ENCODE results near the gene RNPS1. TPM values are rescaled to one million over a fixed set of nuclear protein-coding genes. Genes with fewer than 3 reads are reported as not detected.

The RNPS1 gene
- total and polyA plus RNA-seq, 9 of the 15 experiments (the other 6 are each of a cell fraction or from before 2014, with no cell fraction given), result 44.9 to 338 (median 202) TPM

- TF ChIP-seq ARID4B (CRISPR knock-in tag; IDR thresholded peaks at IDR 0.05) (peak; percentile 77), ZNF764 (CRISPR knock-in tag; IDR thresholded peaks at IDR 0.05; ENCODE audit: low read depth) (no peak), HBP1 (CRISPR knock-in tag; IDR thresholded peaks at IDR 0.05) (no peak), NRF1 (conservative IDR thresholded peaks at IDR 0.05 in 1 of 2, IDR thresholded peaks at IDR 0.05 in 1 of 2) (peak; percentile 78 to 81), PHB2 (IDR thresholded peaks at IDR 0.05; ENCODE audit: low read depth) (no peak), RFX5 (IDR thresholded peaks at IDR 0.05; ENCODE audit: low read depth, low read length) (no peak), SUPT5H (IDR thresholded peaks at IDR 0.05) (peak; percentile 93), NCOA2 (IDR thresholded peaks at IDR 0.05; ENCODE audit: partially characterized antibody in 2 of 2) (no peak), MLX (CRISPR knock-in tag; conservative IDR thresholded peaks at IDR 0.05) (no peak), RBM34 (IDR thresholded peaks at IDR 0.05; ENCODE audit: borderline replicate concordance, insufficient read depth, low read length) (no peak), HDAC8 (tag; IDR thresholded peaks at IDR 0.05) (no peak), BRF2 (IDR thresholded peaks at IDR 0.05; ENCODE audit: borderline replicate concordance, insufficient read depth, insufficient read length) (no peak), PRMT5 (CRISPR knock-in tag; IDR thresholded peaks at IDR 0.05) (no peak), ZNF217 (CRISPR knock-in tag; IDR thresholded peaks at IDR 0.05) (no peak), STAT5A (IDR thresholded peaks at IDR 0.05; ENCODE audit: borderline replicate concordance, low read length) (no peak), HLTF (IDR thresholded peaks at IDR 0.05) (no peak), ZNF134 (CRISPR knock-in tag; conservative IDR thresholded peaks at IDR 0.05) (no peak), MYNN (IDR thresholded peaks at IDR 0.05) (no peak), MYNN (CRISPR knock-in tag; IDR thresholded peaks at IDR 0.05) (no peak), ZKSCAN8 (CRISPR knock-in tag; IDR thresholded peaks at IDR 0.05) (no peak), CBFA2T3 (IDR thresholded peaks at IDR 0.05) (no peak), NFRKB (IDR thresholded peaks at IDR 0.05; ENCODE audit: low read depth) (no peak), ZNF239 (CRISPR knock-in tag; IDR thresholded peaks at IDR 0.05) (no peak)
Observed at GRCh38 chr16:2223221-2223941, 44.5 kb downstream of the RNPS1 start, which contains the start of gene E4F1 (continued).

All from K562 (cell line).